ENCODE results near the gene WRAP53. TPM values are rescaled to one million over a fixed set of nuclear protein-coding genes. Genes with fewer than 3 reads are reported as not detected.

WRAP53 gene
- total RNA-seq, 1 donor from 2014 or later: 13.4 TPM

GRCh38 chr17:7652388-7653356 is 35.6 kb upstream of the WRAP53 start:
- no peak for DNase-seq (ENCODE audit: extremely low spot score, unreplicated experiment)
- Mint-ChIP-seq H3K36me3 (ENCODE audit: unreplicated experiment) (no peaks in the 10 kb centered on the region), H3K27ac (ENCODE audit: unreplicated experiment) (no peak overlapping the region), H3K9me3 (ENCODE audit: unreplicated experiment) (no peaks in the 10 kb centered on the region), H3K27me3 (ENCODE audit: unreplicated experiment) (peaks cover 42% of the 10 kb centered on the region), H3K4me3 (ENCODE audit: unreplicated experiment) (no peak overlapping the region), H3K4me1 (ENCODE audit: unreplicated experiment) (peaks cover 22% of the 10 kb centered on the region)
- TF ChIP-seq CTCF (IDR thresholded peaks at IDR 0.05): no peak

GRCh38 chr17:7654832-7655540 is 33.3 kb upstream of the WRAP53 start:
- Mint-ChIP-seq H3K4me1 (ENCODE audit: unreplicated experiment) (peaks cover 21% of the 10 kb centered on the region), H3K36me3 (ENCODE audit: unreplicated experiment) (no peaks in the 10 kb centered on the region), H3K4me3 (ENCODE audit: unreplicated experiment) (no peak overlapping the region), H3K9me3 (ENCODE audit: unreplicated experiment) (no peaks in the 10 kb centered on the region), H3K27ac (ENCODE audit: unreplicated experiment) (no peak overlapping the region), H3K27me3 (ENCODE audit: unreplicated experiment) (peaks cover 36% of the 10 kb centered on the region)
- no peak for DNase-seq (ENCODE audit: extremely low spot score, unreplicated experiment)
- no peak for TF ChIP-seq CTCF (IDR thresholded peaks at IDR 0.05)

- no peak overlapping the region for H3K27ac Mint-ChIP-seq (ENCODE audit: unreplicated experiment)
- H3K9me3 Mint-ChIP-seq (ENCODE audit: unreplicated experiment): no peaks in the 10 kb centered on the region
- H3K27me3 Mint-ChIP-seq (ENCODE audit: unreplicated experiment): peaks cover 31% of the 10 kb centered on the region
- H3K4me1 Mint-ChIP-seq (ENCODE audit: unreplicated experiment): peaks cover 17% of the 10 kb centered on the region
- no peak overlapping the region for H3K4me3 Mint-ChIP-seq (ENCODE audit: unreplicated experiment)
- TF ChIP-seq CTCF (IDR thresholded peaks at IDR 0.05): no peak
- no peaks in the 10 kb centered on the region for H3K36me3 Mint-ChIP-seq (ENCODE audit: unreplicated experiment)
- DNase-seq (ENCODE audit: extremely low spot score, unreplicated experiment): no peak
Measured at GRCh38 chr17:7655541-7655840, 32.8 kb upstream of the WRAP53 start.

DNA sequence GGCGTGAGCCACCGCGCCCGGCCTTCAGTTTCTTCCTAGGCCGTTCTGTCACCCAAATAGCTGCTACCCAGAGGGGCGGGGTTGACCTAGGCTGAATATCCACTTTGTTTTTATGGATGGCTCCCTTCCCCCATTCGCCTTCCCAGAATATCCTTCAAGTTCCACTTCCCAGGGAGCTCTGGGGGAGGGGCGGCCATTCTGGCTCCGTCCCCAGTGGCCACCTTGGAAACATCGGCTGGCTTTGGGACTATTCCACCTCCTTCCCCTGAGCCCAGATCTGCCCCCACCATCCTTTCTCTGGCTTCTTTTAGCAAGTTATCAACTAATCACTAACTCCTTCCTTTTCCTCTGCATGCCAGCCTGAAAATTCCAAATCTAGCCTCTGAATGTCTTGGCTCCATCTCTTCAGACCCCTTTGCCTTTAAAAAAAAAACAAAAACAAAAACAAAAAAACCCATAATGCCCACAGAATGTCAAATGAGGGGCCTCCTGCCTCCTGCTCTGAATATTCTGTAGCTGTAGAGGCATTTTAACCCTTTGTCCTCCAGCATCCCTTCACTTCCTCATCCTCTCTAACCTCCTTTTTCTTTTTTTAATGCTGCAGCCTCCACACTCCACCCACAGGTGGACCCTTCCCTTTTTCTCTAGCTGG is 31.2 kb upstream of the WRAP53 start:
- Mint-ChIP-seq H3K4me3 (ENCODE audit: unreplicated experiment) (no peak overlapping the region), H3K27ac (ENCODE audit: unreplicated experiment) (no peak overlapping the region), H3K36me3 (ENCODE audit: unreplicated experiment) (no peaks in the 10 kb centered on the region), H3K27me3 (ENCODE audit: unreplicated experiment) (peaks cover 25% of the 10 kb centered on the region), H3K4me1 (ENCODE audit: unreplicated experiment) (peaks cover 6% of the 10 kb centered on the region), H3K9me3 (ENCODE audit: unreplicated experiment) (no peaks in the 10 kb centered on the region)
- no peak for DNase-seq (ENCODE audit: extremely low spot score, unreplicated experiment)
- TF ChIP-seq CTCF (IDR thresholded peaks at IDR 0.05): no peak

Data from osteocyte (in vitro differentiated cells).